GM13976 (cell line): Measurements from ENCODE around the gene XXYLT1.
"Not testable (repeated sequence)": the region's sequence is repeated elsewhere in the genome, so short reads cannot be mapped to it uniquely, and the experiment has no call there.

Experiments
- DNase-seq: peaks from one replicate; pipeline ENCODE4 v3.0.0; 2012; ENCODE audit warnings: low spot score
- CTCF ChIP-seq: IDR thresholded peaks from 2 replicates; pipeline ENCODE4 v1.5.1; 2012; ENCODE audit warnings: borderline replicate concordance, mild to moderate bottlenecking; ENCODE audit not compliant: insufficient read depth; ENCODE audit errors: extremely low read depth, missing control alignments, control extremely low read depth
- in situ Hi-C: fragments of 300-500 bp; cut with MboI; formaldehyde crosslinking; loops from one replicate; pipeline ENCODE4 v1.12.0; 2022; ENCODE audit warnings: low sequenced_read_pairs, mixed read lengths, inconsistent platforms; ENCODE audit not compliant: unreplicated experiment

XXYLT1 gene

GRCh38 chr3:195094191-195094921, 176.6 kb downstream of the XXYLT1 start:
- in situ Hi-C loops = no loop called here
- no peak for TF ChIP-seq CTCF
- peak; percentile 61 for DNase-seq

GRCh38 chr3:195093731-195094130, 177.2 kb downstream of the XXYLT1 start:
- DNase-seq = no peak
- no peak for TF ChIP-seq CTCF
- in situ Hi-C loops = no loop called here

- in situ Hi-C loops, DNase-seq: not testable (repeated sequence)
Observed at GRCh38 chr3:195087840-195088601, 182.9 kb downstream of the XXYLT1 start.

- TF ChIP-seq CTCF = no peak
- in situ Hi-C loops = no loop called here
- DNase-seq = no peak
Observed at GRCh38 chr3:195087328-195087727, 183.6 kb downstream of the XXYLT1 start.

GRCh38 chr3:195086885-195087284, 184.1 kb downstream of the XXYLT1 start:
- TF ChIP-seq CTCF = no peak
- no peak for DNase-seq
- in situ Hi-C loops = no loop called here

- no peak for DNase-seq
- TF ChIP-seq CTCF = no peak
- in situ Hi-C loops = no loop called here
Observed at GRCh38 chr3:195086341-195086740, 184.6 kb downstream of the XXYLT1 start.
